T-helper 22 cell (primary cell): Measurements from ENCODE around the gene RPL35.

ENCODE experiments used
- DNase-seq: peaks from one replicate; pipeline ENCODE4 v3.0.0-alpha.2; 2020; ENCODE audit warnings: low read depth

RPL35 gene

GRCh38 chr9:124820698-124821623, 40.8 kb downstream of the RPL35 start:
- no peak for DNase-seq

GRCh38 chr9:124818431-124819281, 43.1 kb downstream of the RPL35 start:
- DNase-seq, result no peak

GRCh38 chr9:124815601-124816000, 46.2 kb downstream of the RPL35 start:
- no peak for DNase-seq

DNA sequence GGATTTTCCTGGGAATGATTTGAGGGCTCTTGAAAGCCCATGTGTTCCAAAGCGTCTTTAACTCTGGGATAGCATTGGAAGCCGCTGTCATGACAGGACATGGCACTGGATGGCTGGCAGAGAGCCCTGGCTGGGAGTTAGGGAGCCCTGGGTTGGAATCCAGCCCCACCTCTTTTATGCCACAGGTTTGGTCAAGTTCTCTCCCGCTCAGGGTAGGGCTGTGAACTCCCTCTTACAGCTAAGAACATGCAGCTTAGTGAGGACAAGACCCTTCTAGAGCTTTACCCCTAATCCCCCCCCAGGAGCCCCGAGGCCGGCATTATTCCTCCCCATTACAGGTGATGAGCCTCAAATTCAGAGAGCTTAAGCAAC, 47.6 kb downstream of the RPL35 start:
- DNase-seq, result no peak

DNA sequence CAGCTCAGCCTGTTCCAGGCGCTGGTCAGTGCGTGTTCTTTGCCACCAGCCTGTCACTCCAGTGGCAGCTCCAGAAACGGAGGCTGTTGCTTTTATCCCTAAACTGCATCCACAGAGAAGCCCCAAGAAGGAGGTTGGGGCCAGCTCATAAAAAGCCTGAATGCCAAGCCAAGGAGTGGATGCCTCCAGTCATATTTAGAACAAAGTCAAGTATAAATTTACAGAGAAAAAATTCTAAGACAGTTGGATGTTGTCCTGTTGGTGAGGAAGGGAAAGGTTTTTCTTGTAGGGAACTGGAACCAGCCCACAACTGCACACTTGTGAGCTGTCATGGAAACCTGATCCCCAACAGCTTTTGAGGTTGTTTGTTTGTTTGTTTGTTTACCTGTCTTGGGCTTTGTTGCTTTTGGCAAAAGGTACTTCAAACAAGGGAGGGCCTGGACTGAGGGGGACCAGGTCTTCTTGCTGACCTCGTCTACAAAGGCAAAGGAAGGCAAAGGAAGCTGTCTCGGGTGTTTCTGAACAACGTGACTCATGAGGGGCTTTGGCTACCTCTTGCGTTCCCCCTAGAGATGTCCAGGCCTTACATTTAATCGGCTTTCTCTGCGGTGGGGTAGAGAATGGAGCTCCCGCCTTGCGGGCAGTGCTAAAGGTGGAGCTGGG, 48.1 kb downstream of the RPL35 start:
- DNase-seq, result no peak

- no peak for DNase-seq
Measured at GRCh38 chr9:124813041-124813440, 48.7 kb downstream of the RPL35 start.

GRCh38 chr9:124812441-124812876, 49.3 kb downstream of the RPL35 start:
- DNase-seq, result no peak

- DNase-seq, result no peak
Measured at GRCh38 chr9:124810663-124811355, 50.9 kb downstream of the RPL35 start.

DNA sequence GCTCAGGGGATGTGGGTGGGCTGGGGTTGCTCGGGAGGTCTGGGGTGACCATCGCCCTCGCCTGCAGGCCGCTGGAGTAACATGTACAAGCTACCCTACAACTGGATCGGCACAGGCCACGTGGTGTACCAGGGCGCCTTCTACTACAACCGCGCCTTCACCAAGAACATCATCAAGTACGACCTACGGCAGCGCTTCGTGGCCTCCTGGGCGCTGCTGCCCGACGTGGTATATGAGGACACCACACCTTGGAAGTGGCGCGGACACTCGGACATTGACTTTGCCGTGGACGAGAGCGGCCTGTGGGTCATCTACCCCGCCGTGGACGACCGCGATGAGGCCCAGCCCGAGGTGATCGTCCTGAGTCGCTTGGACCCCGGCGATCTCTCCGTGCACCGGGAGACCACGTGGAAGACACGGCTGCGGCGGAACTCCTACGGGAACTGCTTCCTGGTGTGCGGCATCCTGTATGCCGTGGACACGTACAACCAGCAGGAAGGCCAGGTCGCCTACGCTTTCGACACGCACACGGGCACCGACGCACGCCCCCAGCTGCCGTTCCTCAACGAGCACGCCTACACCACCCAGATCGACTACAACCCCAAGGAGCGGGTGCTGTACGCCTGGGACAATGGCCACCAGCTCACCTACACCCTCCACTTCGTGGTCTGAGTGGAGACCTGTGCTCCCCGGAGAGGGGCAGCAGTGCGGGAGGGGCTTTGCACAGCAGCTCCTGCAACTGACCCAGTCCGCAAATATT, 51.8 kb downstream of the RPL35 start:
- DNase-seq, result no peak

DNA sequence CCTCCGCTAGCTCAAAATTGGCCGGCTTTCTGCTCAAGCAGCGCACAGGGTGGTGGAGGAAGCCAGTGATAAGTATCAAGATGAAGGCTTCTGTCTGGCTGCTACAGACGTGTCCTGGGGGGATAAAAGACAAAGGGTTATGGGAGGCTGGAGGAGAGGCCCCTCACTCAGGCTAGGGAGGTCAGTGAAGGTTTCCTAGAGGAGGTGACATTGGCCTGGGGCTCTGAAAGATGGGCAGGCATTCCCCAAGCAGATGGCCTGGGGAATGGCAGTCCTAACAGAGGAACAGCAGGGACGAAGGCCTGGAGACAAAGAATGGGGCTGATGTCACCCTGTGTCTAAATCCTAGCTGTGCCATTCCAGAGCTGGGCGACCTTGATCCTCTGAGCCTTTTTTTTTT, 52.5 kb downstream of the RPL35 start:
- no peak for DNase-seq

GRCh38 chr9:124808246-124808956, 53.4 kb downstream of the RPL35 start:
- no peak for DNase-seq
